ENCODE data around the gene RTN4IP1. TPM values are rescaled to one million over a fixed set of nuclear protein-coding genes. Genes with fewer than 3 reads are reported as not detected.

Gene RTN4IP1
- total and polyA plus RNA-seq, 2 of the 13 experiments (the other 11 are each of a cell fraction or from before 2014, with no cell fraction given), result 5.5 to 17.2 TPM

- TF ChIP-seq ZNF687 (CRISPR knock-in tag; IDR thresholded peaks at IDR 0.05) (peak; percentile 20; the same call in 1 of the 2 replicates), PRPF4 (IDR thresholded peaks at IDR 0.05; ENCODE audit: low read depth, low read length, poor library complexity, severe bottlenecking) (no peak), HOMEZ (CRISPR knock-in tag; IDR thresholded peaks at IDR 0.05; ENCODE audit: low read depth) (no peak), ZNF414 (CRISPR knock-in tag; IDR thresholded peaks at IDR 0.05) (0 out of 2 replicates have a peak, but pooled peaks have one; percentile 12), ZNF549 (CRISPR knock-in tag; IDR thresholded peaks at IDR 0.05) (no peak), PHF20 (CRISPR knock-in tag; IDR thresholded peaks at IDR 0.05) (no peak), ZNF451 (CRISPR knock-in tag; IDR thresholded peaks at IDR 0.05) (no peak), KDM5B (CRISPR knock-in tag; IDR thresholded peaks at IDR 0.05; ENCODE audit: borderline replicate concordance) (0 out of 2 replicates have a peak, but pooled peaks have one; percentile 0), GABPA (IDR thresholded peaks at IDR 0.05; ENCODE audit: low read depth, low read length) (no peak), GABPA (CRISPR knock-in tag; IDR thresholded peaks at IDR 0.05; ENCODE audit: low read depth) (no peak), ZNF256 (CRISPR knock-in tag; conservative IDR thresholded peaks at IDR 0.05) (no peak), ZNF569 (CRISPR knock-in tag; IDR thresholded peaks at IDR 0.05; ENCODE audit: borderline replicate concordance) (no peak), SOX13 (IDR thresholded peaks at IDR 0.05) (no peak), SOX13 (CRISPR knock-in tag; conservative IDR thresholded peaks at IDR 0.05 in 1 of 2, IDR thresholded peaks at IDR 0.05 in 1 of 2) (no peak), SP4 (CRISPR knock-in tag; IDR thresholded peaks at IDR 0.05) (0 out of 2 replicates have a peak, but pooled peaks have one; percentile 9), SMAD3 (CRISPR knock-in tag; IDR thresholded peaks at IDR 0.05) (0 out of 2 replicates have a peak, but pooled peaks have one; percentile 9), CBX1 (IDR thresholded peaks at IDR 0.05; ENCODE audit: low read depth) (no peak), TP53 (CRISPR knock-in tag; conservative IDR thresholded peaks at IDR 0.05) (no peak)
- TF ChIP-seq, protein P1, sequence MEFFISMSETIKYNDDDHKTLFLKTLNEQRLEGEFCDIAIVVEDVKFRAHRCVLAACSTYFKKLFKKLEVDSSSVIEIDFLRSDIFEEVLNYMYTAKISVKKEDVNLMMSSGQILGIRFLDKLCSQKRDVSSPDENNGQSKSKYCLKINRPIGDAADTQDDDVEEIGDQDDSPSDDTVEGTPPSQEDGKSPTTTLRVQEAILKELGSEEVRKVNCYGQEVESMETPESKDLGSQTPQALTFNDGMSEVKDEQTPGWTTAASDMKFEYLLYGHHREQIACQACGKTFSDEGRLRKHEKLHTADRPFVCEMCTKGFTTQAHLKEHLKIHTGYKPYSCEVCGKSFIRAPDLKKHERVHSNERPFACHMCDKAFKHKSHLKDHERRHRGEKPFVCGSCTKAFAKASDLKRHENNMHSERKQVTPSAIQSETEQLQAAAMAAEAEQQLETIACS (CRISPR knock-in tag; IDR thresholded peaks at IDR 0.05), result no peak
- TF ChIP-seq, protein P2, sequence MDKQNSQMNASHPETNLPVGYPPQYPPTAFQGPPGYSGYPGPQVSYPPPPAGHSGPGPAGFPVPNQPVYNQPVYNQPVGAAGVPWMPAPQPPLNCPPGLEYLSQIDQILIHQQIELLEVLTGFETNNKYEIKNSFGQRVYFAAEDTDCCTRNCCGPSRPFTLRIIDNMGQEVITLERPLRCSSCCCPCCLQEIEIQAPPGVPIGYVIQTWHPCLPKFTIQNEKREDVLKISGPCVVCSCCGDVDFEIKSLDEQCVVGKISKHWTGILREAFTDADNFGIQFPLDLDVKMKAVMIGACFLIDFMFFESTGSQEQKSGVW (CRISPR knock-in tag; IDR thresholded peaks at IDR 0.05; ENCODE audit: borderline replicate concordance), result no peak
- TF ChIP-seq, protein P3, sequence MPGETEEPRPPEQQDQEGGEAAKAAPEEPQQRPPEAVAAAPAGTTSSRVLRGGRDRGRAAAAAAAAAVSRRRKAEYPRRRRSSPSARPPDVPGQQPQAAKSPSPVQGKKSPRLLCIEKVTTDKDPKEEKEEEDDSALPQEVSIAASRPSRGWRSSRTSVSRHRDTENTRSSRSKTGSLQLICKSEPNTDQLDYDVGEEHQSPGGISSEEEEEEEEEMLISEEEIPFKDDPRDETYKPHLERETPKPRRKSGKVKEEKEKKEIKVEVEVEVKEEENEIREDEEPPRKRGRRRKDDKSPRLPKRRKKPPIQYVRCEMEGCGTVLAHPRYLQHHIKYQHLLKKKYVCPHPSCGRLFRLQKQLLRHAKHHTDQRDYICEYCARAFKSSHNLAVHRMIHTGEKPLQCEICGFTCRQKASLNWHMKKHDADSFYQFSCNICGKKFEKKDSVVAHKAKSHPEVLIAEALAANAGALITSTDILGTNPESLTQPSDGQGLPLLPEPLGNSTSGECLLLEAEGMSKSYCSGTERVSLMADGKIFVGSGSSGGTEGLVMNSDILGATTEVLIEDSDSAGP (CRISPR knock-in tag; IDR thresholded peaks at IDR 0.05; ENCODE audit: borderline replicate concordance), result peak; percentile 54; the same call in 1 of the 2 replicates
Measured at GRCh38 chr6:106629859-106630163, 513 bp upstream of the RTN4IP1 start (continued).

Data from HepG2 (cell line).